ENCODE data around the gene RHOXF2. TPM values are rescaled to one million over a fixed set of nuclear protein-coding genes. Genes with fewer than 3 reads are reported as not detected.

The RHOXF2 gene
- total and polyA plus RNA-seq, 4 donors: not detected

- TF ChIP-seq, protein P1, sequence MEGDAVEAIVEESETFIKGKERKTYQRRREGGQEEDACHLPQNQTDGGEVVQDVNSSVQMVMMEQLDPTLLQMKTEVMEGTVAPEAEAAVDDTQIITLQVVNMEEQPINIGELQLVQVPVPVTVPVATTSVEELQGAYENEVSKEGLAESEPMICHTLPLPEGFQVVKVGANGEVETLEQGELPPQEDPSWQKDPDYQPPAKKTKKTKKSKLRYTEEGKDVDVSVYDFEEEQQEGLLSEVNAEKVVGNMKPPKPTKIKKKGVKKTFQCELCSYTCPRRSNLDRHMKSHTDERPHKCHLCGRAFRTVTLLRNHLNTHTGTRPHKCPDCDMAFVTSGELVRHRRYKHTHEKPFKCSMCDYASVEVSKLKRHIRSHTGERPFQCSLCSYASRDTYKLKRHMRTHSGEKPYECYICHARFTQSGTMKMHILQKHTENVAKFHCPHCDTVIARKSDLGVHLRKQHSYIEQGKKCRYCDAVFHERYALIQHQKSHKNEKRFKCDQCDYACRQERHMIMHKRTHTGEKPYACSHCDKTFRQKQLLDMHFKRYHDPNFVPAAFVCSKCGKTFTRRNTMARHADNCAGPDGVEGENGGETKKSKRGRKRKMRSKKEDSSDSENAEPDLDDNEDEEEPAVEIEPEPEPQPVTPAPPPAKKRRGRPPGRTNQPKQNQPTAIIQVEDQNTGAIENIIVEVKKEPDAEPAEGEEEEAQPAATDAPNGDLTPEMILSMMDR (IDR thresholded peaks at IDR 0.05; ENCODE audit: control extremely low read depth, extremely low read depth): no peak
- H3K9me3 ChIP-seq (ENCODE audit: control insufficient read depth in 4 of 4, insufficient read depth in 3 of 4, low read length in 3 of 4): no peaks in the 10 kb centered on the region
- no peak overlapping the region for H3K27ac ChIP-seq (ENCODE audit: low read depth in 1 of 2, low read length in 1 of 2)
- 70 to 94% methylated on average over 10 to 12 of the region's 12 CpGs for WGBS, 2 donors
- no peaks in the 10 kb centered on the region for H3K36me3 ChIP-seq (ENCODE audit: control insufficient read depth in 4 of 4, insufficient read depth in 4 of 4, low read length in 4 of 4)
- no peak overlapping the region for H3K9ac ChIP-seq (ENCODE audit: insufficient read depth in 1 of 2, low read length in 2 of 2)
- H3K27me3 ChIP-seq (ENCODE audit: control insufficient read depth in 3 of 3, insufficient read depth in 3 of 3, low read length in 2 of 3): no peaks in the 10 kb centered on the region
- ATAC-seq (ENCODE audit: insufficient read depth, low FRiP score) (no peak), DNase-seq (no peak)
- peaks cover 0 to 2% (median 0%) of the 10 kb centered on the region in 5 donors for H3K4me1 ChIP-seq (ENCODE audit: control insufficient read depth in 5 of 5, insufficient read depth in 5 of 5, low read length in 5 of 5)
- H3K4me3 ChIP-seq: no peak overlapping the region
Observed at GRCh38 chrX:120205816-120206753, 47.7 kb downstream of the RHOXF2 start.

DNA sequence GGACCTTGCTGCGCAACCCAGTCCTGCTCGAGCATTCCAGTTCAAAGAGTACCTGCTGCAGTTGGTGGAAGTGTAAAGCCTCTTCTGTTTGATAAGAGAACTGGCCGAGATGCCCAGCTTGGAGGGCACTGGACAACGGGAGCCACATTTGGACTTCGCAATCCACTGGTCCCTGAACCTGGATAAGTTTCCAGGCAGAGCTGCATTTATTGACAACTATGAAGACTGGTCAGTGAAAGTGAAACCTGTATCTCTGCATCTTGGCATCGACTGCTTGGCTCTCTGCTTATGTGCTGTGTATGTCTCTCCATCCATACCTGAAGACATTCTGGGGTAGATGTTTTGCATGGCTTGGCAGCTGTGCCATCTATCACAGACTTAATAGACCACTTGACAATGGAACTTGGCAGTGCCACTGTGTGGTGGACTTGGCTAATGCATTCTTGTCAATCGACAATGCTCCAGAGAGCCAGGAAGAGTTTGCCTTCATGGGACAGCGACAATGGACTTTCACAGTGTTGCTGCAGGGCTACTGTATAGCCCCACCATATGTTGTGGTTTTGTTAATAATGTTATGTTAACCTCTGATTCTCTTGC, 48.7 kb downstream of the RHOXF2 start:
- TF ChIP-seq, protein P1 (IDR thresholded peaks at IDR 0.05; ENCODE audit: control extremely low read depth, extremely low read depth): no peak
- Histone ChIP-seq H3K9ac (ENCODE audit: insufficient read depth in 1 of 2, low read length in 2 of 2) (no peak overlapping the region), H3K4me1 (ENCODE audit: control insufficient read depth in 5 of 5, insufficient read depth in 5 of 5, low read length in 5 of 5) (peaks cover 0 to 2% (median 0%) of the 10 kb centered on the region in 5 donors), H3K27ac (ENCODE audit: low read depth in 1 of 2, low read length in 1 of 2) (no peak overlapping the region), H3K27me3 (ENCODE audit: control insufficient read depth in 3 of 3, insufficient read depth in 3 of 3, low read length in 2 of 3) (no peaks in the 10 kb centered on the region), H3K4me3 (no peak overlapping the region), H3K36me3 (ENCODE audit: control insufficient read depth in 4 of 4, insufficient read depth in 4 of 4, low read length in 4 of 4) (no peaks in the 10 kb centered on the region), H3K9me3 (ENCODE audit: control insufficient read depth in 4 of 4, insufficient read depth in 3 of 4, low read length in 3 of 4) (no peaks in the 10 kb centered on the region)
- WGBS, 2 donors: 80 to 96% methylated on average over 8 of the region's 8 CpGs
- ATAC-seq (ENCODE audit: insufficient read depth, low FRiP score) (no peak), DNase-seq (no peak)

DNA sequence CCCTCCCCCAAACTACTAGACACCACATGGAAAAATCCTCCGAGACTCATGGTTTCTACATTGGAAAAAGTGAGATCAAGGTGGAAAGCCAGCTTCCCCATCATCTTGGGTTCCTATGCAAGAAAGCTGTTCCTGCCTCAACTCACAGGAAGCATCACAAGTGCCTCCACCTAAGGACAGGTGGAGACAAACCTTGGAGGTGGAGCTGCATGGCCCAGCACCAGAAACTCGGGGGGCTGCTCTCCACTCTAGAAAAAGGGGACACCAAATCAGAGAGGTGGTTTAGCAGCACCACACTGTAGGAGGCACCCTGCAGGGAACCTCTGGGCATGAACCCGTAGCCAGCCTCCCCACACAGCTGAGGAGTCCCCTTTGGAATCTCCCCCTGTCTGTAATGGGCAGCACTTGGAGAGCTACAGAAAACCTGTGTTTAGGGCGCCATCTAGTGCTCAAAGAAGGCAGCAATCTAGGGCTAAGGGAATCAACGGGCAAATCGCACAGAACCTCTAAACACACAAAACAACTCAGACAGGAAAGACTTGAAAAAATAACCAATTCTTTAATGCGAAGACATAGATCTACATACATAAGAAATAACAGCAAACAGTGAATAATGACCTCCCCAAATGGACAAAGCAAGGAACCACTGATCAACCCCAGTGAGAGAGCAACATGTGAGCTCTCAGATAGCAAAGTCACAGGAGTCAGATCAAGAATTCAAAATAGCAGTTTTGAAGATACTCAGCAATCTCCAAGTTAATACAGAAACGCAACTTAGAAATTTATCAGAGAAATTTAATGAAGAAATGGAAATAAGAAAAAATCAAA, 55.2 kb downstream of the RHOXF2 start:
- WGBS, 2 donors: 21 to 28% methylated on average over 8 of the region's 8 CpGs
- TF ChIP-seq, protein P1 (IDR thresholded peaks at IDR 0.05; ENCODE audit: control extremely low read depth, extremely low read depth): peak; percentile 57
- Histone ChIP-seq H3K9me3 (ENCODE audit: control insufficient read depth in 4 of 4, insufficient read depth in 3 of 4, low read length in 3 of 4) (peaks cover 0 to 2% (median 0%) of the 10 kb centered on the region in 4 donors), H3K9ac (ENCODE audit: insufficient read depth in 1 of 2, low read length in 2 of 2) (no peak overlapping the region), H3K36me3 (ENCODE audit: control insufficient read depth in 4 of 4, insufficient read depth in 4 of 4, low read length in 4 of 4) (no peaks in the 10 kb centered on the region), H3K4me1 (ENCODE audit: control insufficient read depth in 5 of 5, insufficient read depth in 5 of 5, low read length in 5 of 5) (no peaks in the 10 kb centered on the region), H3K27me3 (ENCODE audit: control insufficient read depth in 3 of 3, insufficient read depth in 3 of 3, low read length in 2 of 3) (no peaks in the 10 kb centered on the region), H3K27ac (ENCODE audit: low read depth in 1 of 2, low read length in 1 of 2) (no peak overlapping the region), H3K4me3 (no peak overlapping the region)
- ATAC-seq (ENCODE audit: insufficient read depth, low FRiP score) (peak; percentile 66), DNase-seq (peak; percentile 62 to 70 (median 65))

Other genes starting within 250 kb of the RHOXF2 start
- gene NKAP, start 214.9 kb upstream of the RHOXF2 start, total RNA-seq: 1 to 10 TPM; 7.4 to 9.5 TPM
- 1 to 10 TPM; 4.7 to 9.8 TPM for gene NKAP, start 214.9 kb upstream of the RHOXF2 start, polyA plus RNA-seq
- gene RHOXF2B, start 80.9 kb upstream of the RHOXF2 start, total RNA-seq: under 1 TPM in 1 of 2 donors, not detected in 1; 0.12 TPM
- gene RHOXF2B, start 80.9 kb upstream of the RHOXF2 start, polyA plus RNA-seq: not detected
- gene RHOXF1, start 42.7 kb upstream of the RHOXF2 start, total RNA-seq: not detected
- gene RHOXF1, start 42.7 kb upstream of the RHOXF2 start, polyA plus RNA-seq: under 1 TPM in 1 of 2 donors, not detected in 1; 0.37 TPM
- gene ZBTB33, start 92.2 kb downstream of the RHOXF2 start, total RNA-seq: 10 to 100 TPM; 10.6 to 21.0 TPM
- gene ZBTB33, start 92.2 kb downstream of the RHOXF2 start, polyA plus RNA-seq: 1 to 10 TPM; 3.1 to 5.3 TPM
- under 1 TPM; 0.54 to 0.80 TPM for gene TMEM255A, start 152.8 kb downstream of the RHOXF2 start, total RNA-seq
- under 1 TPM; 0.20 to 0.37 TPM for gene TMEM255A, start 152.8 kb downstream of the RHOXF2 start, polyA plus RNA-seq
- not detected for gene ATP1B4, start 203.5 kb downstream of the RHOXF2 start, total RNA-seq
- gene ATP1B4, start 203.5 kb downstream of the RHOXF2 start, polyA plus RNA-seq: not detected